WI38 (cell line): ENCODE results near the gene ZDHHC13.

Experiments used
- H3K4me3 ChIP-seq: 2 replicates; pipeline ENCODE4 v1.5.1; 2011; ENCODE audit warnings: low read depth, mild to moderate bottlenecking, control low read depth, low read length
- CTCF ChIP-seq: IDR thresholded peaks from 2 replicates; pipeline ENCODE4 v1.5.1; 2012; ENCODE audit warnings: low read depth, mild to moderate bottlenecking, control low read depth, low read length

ZDHHC13 gene

GRCh38 chr11:19156892-19157291, 39.9 kb downstream of the ZDHHC13 start:
- TF ChIP-seq CTCF, result no peak
- H3K4me3 ChIP-seq, result no peak overlapping the region

GRCh38 chr11:19160847-19161246, 43.9 kb downstream of the ZDHHC13 start:
- no peak overlapping the region for H3K4me3 ChIP-seq
- TF ChIP-seq CTCF, result no peak

- no peak for TF ChIP-seq CTCF
- H3K4me3 ChIP-seq, result no peak overlapping the region
Observed at GRCh38 chr11:19161651-19162050, 44.7 kb downstream of the ZDHHC13 start.

GRCh38 chr11:19162951-19163505, 46.1 kb downstream of the ZDHHC13 start:
- no peak overlapping the region for H3K4me3 ChIP-seq
- no peak for TF ChIP-seq CTCF

- TF ChIP-seq CTCF, result no peak
- no peak overlapping the region for H3K4me3 ChIP-seq
Observed at GRCh38 chr11:19163617-19164016, 46.6 kb downstream of the ZDHHC13 start.

- no peak overlapping the region for H3K4me3 ChIP-seq
- no peak for TF ChIP-seq CTCF
Observed at GRCh38 chr11:19164230-19164855, 47.4 kb downstream of the ZDHHC13 start.

GRCh38 chr11:19164881-19165280, 47.9 kb downstream of the ZDHHC13 start:
- no peak for TF ChIP-seq CTCF
- H3K4me3 ChIP-seq, result no peak overlapping the region
